ENCODE results near the gene RGS10. TPM values are rescaled to one million over a fixed set of nuclear protein-coding genes. Genes with fewer than 3 reads are reported as not detected.

The RGS10 gene
- total and polyA plus RNA-seq, 10 of the 15 experiments (the other 5 are each of a cell fraction or from before 2014, with no cell fraction given), result 72.8 to 193 (median 127) TPM

- intact Hi-C loops (cut with micrococcal nuclease; ENCODE audit: unreplicated experiment) (no loop called here), in situ Hi-C loops (cut with MboI) (no loop called here)
- no peak for FAIRE-seq
Measured at GRCh38 chr10:119507115-119507514, 35.4 kb downstream of the RGS10 start.

DNA sequence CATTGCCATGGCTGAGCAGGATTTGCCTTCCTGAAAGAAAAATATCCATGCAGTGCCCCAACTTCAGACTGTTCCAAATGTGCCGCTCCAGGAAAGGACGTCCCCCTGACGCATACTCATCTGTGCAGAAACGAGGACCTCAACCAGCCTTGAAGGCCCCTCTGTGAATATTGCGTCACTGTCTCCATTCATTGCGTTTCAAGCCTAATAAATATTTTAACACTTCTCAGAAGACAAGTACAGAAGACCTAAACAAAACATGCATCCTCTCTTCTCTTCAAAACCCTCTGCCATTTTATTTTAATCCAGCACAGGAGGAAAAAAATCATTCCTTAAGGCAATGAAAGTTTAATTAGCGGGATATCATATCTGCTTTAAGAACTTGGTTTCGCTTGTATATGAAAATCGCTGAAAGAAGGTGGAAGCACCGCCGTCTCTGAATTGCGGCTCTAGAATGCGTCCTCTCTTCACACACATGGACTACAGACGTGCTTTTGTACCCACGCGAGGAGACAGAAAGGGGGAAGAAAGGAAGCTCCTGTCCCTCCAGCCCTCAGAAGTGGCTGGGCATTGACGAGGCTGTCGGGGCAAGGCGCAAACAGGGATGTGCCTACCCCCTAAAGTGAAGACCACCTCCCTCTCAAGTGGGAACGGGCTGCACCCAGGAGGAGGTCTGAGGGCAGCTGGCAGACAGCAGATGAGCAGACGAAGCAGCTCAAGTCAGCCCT is 36.8 kb downstream of the RGS10 start:
- BruUV-seq (replicated peaks), result no TSS peak
- DNase-seq (ENCODE audit: low read depth, low spot score), result no peak
- no peaks in the 10 kb centered on the region for H4K20me1 ChIP-seq (ENCODE audit: control insufficient read depth, insufficient read depth)
- ChIA-PET CTCF (interaction anchor here (0.9 kb wide), 1 partner anchor 41 kb away, joined by 4 read pairs; no protein-coding TSS in a partner anchor), POLR2A (interaction anchor here (0.6 kb wide), 1 partner anchor 92 kb away, joined by 5 read pairs; no protein-coding TSS in a partner anchor), SMC1A (ENCODE audit: uncharacterized antibody, unreplicated experiment) (no interaction called here), RAD21 (ENCODE audit: unreplicated experiment) (no interaction called here)
- no peaks in the 10 kb centered on the region for H3K79me2 ChIP-seq (ENCODE audit: control insufficient read depth, insufficient read depth, low read length)
- no peak overlapping the region for H2AFZ ChIP-seq (ENCODE audit: control insufficient read depth, low read depth, low read length)
- intact Hi-C loops (cut with micrococcal nuclease; ENCODE audit: unreplicated experiment), result no loop called here
- no peak for ATAC-seq
- H3K27ac ChIP-seq (ENCODE audit: control insufficient read depth, insufficient read depth), result no peak overlapping the region
- peaks cover 17% of the 10 kb centered on the region for H3K4me1 ChIP-seq (ENCODE audit: control insufficient read depth, insufficient read depth, low read length)
- peaks cover 9 to 20% of the 10 kb centered on the region in 2 experiments for H3K36me3 ChIP-seq (ENCODE audit: control insufficient read depth in 2 of 2, insufficient read depth in 2 of 2, low read length in 1 of 2)
- no peaks in the 10 kb centered on the region for H3K27me3 ChIP-seq (replicated peaks in 1 of 2; ENCODE audit: control insufficient read depth in 2 of 2, insufficient read depth in 2 of 2, low read length in 1 of 2)
- H3K4me3 ChIP-seq, result no peak overlapping the region
- in situ Hi-C loops (cut with MboI), result no loop called here
- H3K4me2 ChIP-seq (ENCODE audit: control insufficient read depth, insufficient read depth), result no peak overlapping the region
- H3K9ac ChIP-seq (ENCODE audit: control insufficient read depth, insufficient read depth, low read length), result no peak overlapping the region
- 95% methylated on average over 21 of the region's 21 CpGs for WGBS (ENCODE audit: insufficient coverage, insufficient replicate concordance, low lambda C conversion rate, missing lambda C conversion rate)
- TF ChIP-seq EZH2 (IDR thresholded peaks at IDR 0.05; ENCODE audit: borderline replicate concordance, control insufficient read depth, low read depth, low read length), result no peak
- no peak for TF ChIP-seq BHLHE40 (IDR thresholded peaks at IDR 0.05; ENCODE audit: borderline replicate concordance in 1 of 2, low read depth in 2 of 2, low read length in 1 of 2)
- TF ChIP-seq JUND (IDR thresholded peaks at IDR 0.05; ENCODE audit: low read depth, low read length), result no peak
- TF ChIP-seq TCF12 (IDR thresholded peaks at IDR 0.05; ENCODE audit: low read depth, low read length), result no peak
- TF ChIP-seq KLF5 (IDR thresholded peaks at IDR 0.05; ENCODE audit: partially characterized antibody), result no peak
- no peak for TF ChIP-seq LARP7 (IDR thresholded peaks at IDR 0.05)
- TF ChIP-seq BCL3 (IDR thresholded peaks at IDR 0.05; ENCODE audit: borderline replicate concordance, insufficient read depth, low read depth, low read length, poor library complexity, severe bottlenecking), result no peak
- no peak for TF ChIP-seq CBX3 (IDR thresholded peaks at IDR 0.05; ENCODE audit: borderline replicate concordance, low read depth)
- no peak for TF ChIP-seq NFXL1 (IDR thresholded peaks at IDR 0.05; ENCODE audit: borderline replicate concordance)
- TF ChIP-seq IKZF2 (IDR thresholded peaks at IDR 0.05), result no peak
- TF ChIP-seq BRCA1 (IDR thresholded peaks at IDR 0.05; ENCODE audit: low read depth, low read length), result no peak
- TF ChIP-seq FOXK2 (IDR thresholded peaks at IDR 0.05), result no peak
- FAIRE-seq, result no peak
- no peaks in the 10 kb centered on the region for H3K9me3 ChIP-seq (replicated peaks; ENCODE audit: control insufficient read depth, insufficient read depth, low read length)

More at GRCh38 chr10:119507115-119507514, 35.4 kb downstream of the RGS10 start:
- H3K4me2 ChIP-seq (ENCODE audit: control insufficient read depth, insufficient read depth), result no peak overlapping the region
- no peak overlapping the region for H3K9ac ChIP-seq (ENCODE audit: control insufficient read depth, insufficient read depth, low read length)
- ChIA-PET POLR2A (no interaction called here), RAD21 (ENCODE audit: unreplicated experiment) (no interaction called here), CTCF (interaction anchor here (0.6 to 1.5 kb wide), 2 partner anchors 11 to 392 kb away, joined by 4 to 5 read pairs; no protein-coding TSS in a partner anchor), SMC1A (ENCODE audit: uncharacterized antibody, unreplicated experiment) (interaction anchor here (1.7 kb wide), 1 partner anchor 10 kb away, joined by 5 read pairs; no protein-coding TSS in a partner anchor)
- H3K9me3 ChIP-seq (replicated peaks; ENCODE audit: control insufficient read depth, insufficient read depth, low read length), result no peaks in the 10 kb centered on the region
- no peaks in the 10 kb centered on the region for H3K27me3 ChIP-seq (replicated peaks in 1 of 2; ENCODE audit: control insufficient read depth in 2 of 2, insufficient read depth in 2 of 2, low read length in 1 of 2)
- no peak overlapping the region for H3K27ac ChIP-seq (ENCODE audit: control insufficient read depth, insufficient read depth)
- no TSS peak for BruUV-seq (replicated peaks)
- no peak for TF ChIP-seq SRF (IDR thresholded peaks at IDR 0.05; ENCODE audit: low read depth in 2 of 2, low read length in 2 of 2)
- no peak overlapping the region for H3K4me3 ChIP-seq
- WGBS (ENCODE audit: insufficient coverage, insufficient replicate concordance, low lambda C conversion rate, missing lambda C conversion rate), result over 99% methylated on average over 5 of the region's 5 CpGs
- H3K36me3 ChIP-seq (ENCODE audit: control insufficient read depth in 2 of 2, insufficient read depth in 2 of 2, low read length in 1 of 2), result peaks cover 14 to 22% of the 10 kb centered on the region in 2 experiments
- no peaks in the 10 kb centered on the region for H3K79me2 ChIP-seq (ENCODE audit: control insufficient read depth, insufficient read depth, low read length)
- DNase-seq (ENCODE audit: low read depth, low spot score) (no peak), ATAC-seq (no peak)
- H4K20me1 ChIP-seq (ENCODE audit: control insufficient read depth, insufficient read depth), result no peaks in the 10 kb centered on the region
- H2AFZ ChIP-seq (ENCODE audit: control insufficient read depth, low read depth, low read length), result no peak overlapping the region
- H3K4me1 ChIP-seq (ENCODE audit: control insufficient read depth, insufficient read depth, low read length), result peaks cover 11% of the 10 kb centered on the region
